H1 (cell line): ENCODE data around the gene CTSG. TPM values are rescaled to one million over a fixed set of nuclear protein-coding genes. Genes with fewer than 3 reads are reported as not detected.

Source experiments
- CTCF ChIA-PET: fragments of 300-600 bp; sonication (Branson Sonifier 250); formaldehyde crosslinking; loops from one replicate; lab custom pipeline; 2021; ENCODE audit not compliant: partially characterized antibody; lab: Charles Lee
- POLR2A ChIA-PET: fragments of 300-600 bp; sonication (Branson Sonifier 250); formaldehyde crosslinking; loops from one replicate; lab custom pipeline; 2021; ENCODE audit warnings: inconsistent platforms; ENCODE audit not compliant: partially characterized antibody; lab: Charles Lee
- DNase-seq, 2 experiments: peaks; one replicate each; pipeline versions ENCODE4 v3.0.0 to v3.0.0-alpha.2; 2010 to 2022; ENCODE audit warnings: low spot score in 2 of 2, low read depth in 1 of 2, mixed read lengths in 1 of 2
- FAIRE-seq: peaks from 2 replicates; lab custom pipeline; 2011; peaks lifted over from hg19 to GRCh38; lab: Jason Lieb, UNC
- H2AFZ ChIP-seq: 2 replicates; pipeline ENCODE4 v1.8.1; 2012; ENCODE audit warnings: low read length, inconsistent platforms
- H2AK5ac ChIP-seq: 2 replicates; pipeline ENCODE4 v1.6.1; 2013; ENCODE audit warnings: low read depth, low read length
- H2BK120ac ChIP-seq: replicated peaks from 2 replicates; pipeline ENCODE3; 2013; ENCODE audit warnings: low read depth, low read length, inconsistent platforms
- H2BK12ac ChIP-seq: 2 replicates; pipeline ENCODE4 v1.6.1; 2013; ENCODE audit warnings: low read depth, low read length
- H2BK15ac ChIP-seq: 2 replicates; pipeline ENCODE4 v1.6.1; 2013; ENCODE audit warnings: low read length
- H2BK20ac ChIP-seq: 2 replicates; pipeline ENCODE4 v1.6.1; 2013; ENCODE audit warnings: low read length
- H2BK5ac ChIP-seq: 2 replicates; pipeline ENCODE4 v1.6.1; 2013; ENCODE audit warnings: low read depth, low read length
- H3K14ac ChIP-seq: 2 replicates; pipeline ENCODE4 v1.6.1; 2013; ENCODE audit warnings: inconsistent platforms; ENCODE audit not compliant: insufficient read length
- H3K18ac ChIP-seq: 2 replicates; pipeline ENCODE4 v1.6.1; 2013; ENCODE audit warnings: low read length; ENCODE audit errors: extremely low read depth
- H3K23ac ChIP-seq: 2 replicates; pipeline ENCODE4 v1.6.1; 2013; ENCODE audit warnings: inconsistent platforms; ENCODE audit not compliant: insufficient read length
- H3K23me2 ChIP-seq: 2 replicates; pipeline ENCODE4 v1.6.1; 2013; ENCODE audit warnings: low read depth, low read length
- H3K27ac ChIP-seq: 2 replicates; pipeline ENCODE4 v1.6.1; 2011; ENCODE audit warnings: low read depth, low read length, inconsistent platforms
- H3K27me3 ChIP-seq, 4 experiments: replicated peaks in 1 of 4; 1 replicate in 1 of 4; 2 replicates in 3 of 4; pipeline versions ENCODE4 v1.6.1 to v1.8.1; 2011 to 2013; ENCODE audit warnings: low read length in 3 of 4, mild to moderate bottlenecking in 3 of 4, inconsistent platforms in 2 of 4, mixed read lengths in 2 of 4, moderate library complexity in 1 of 4; ENCODE audit not compliant: control insufficient read depth in 3 of 4, insufficient read depth in 3 of 4; ENCODE audit errors: extremely low read depth in 1 of 4
- H3K36me3 ChIP-seq, 4 experiments: 2 replicates each; pipeline versions ENCODE4 v1.6.1 to v1.8.1; 2011 to 2013; ENCODE audit warnings: mild to moderate bottlenecking in 4 of 4, low read length in 3 of 4, moderate library complexity in 2 of 4, control low read depth in 1 of 4, inconsistent platforms in 1 of 4; ENCODE audit not compliant: insufficient read depth in 4 of 4, control insufficient read depth in 2 of 4
- H3K4ac ChIP-seq: replicated peaks from 2 replicates; pipeline ENCODE3; 2013; ENCODE audit warnings: low read length, low read depth, mixed read lengths, inconsistent platforms; ENCODE audit not compliant: insufficient read length
- H3K4me1 ChIP-seq, 4 experiments: replicated peaks in 1 of 4; 1 replicate in 1 of 4; 2 replicates in 3 of 4; pipeline versions ENCODE4 v1.6.1 to v1.8.1; 2011 to 2013; ENCODE audit warnings: low read length in 3 of 4, inconsistent platforms in 2 of 4, mixed read lengths in 1 of 4; ENCODE audit not compliant: insufficient read depth in 4 of 4, control insufficient read depth in 3 of 4
- H3K4me2 ChIP-seq, 2 experiments: 2 replicates each; pipeline versions ENCODE4 v1.6.1 to v1.8.1; 2011 to 2013; ENCODE audit warnings: low read depth in 2 of 2, low read length in 2 of 2, control low read depth in 1 of 2, inconsistent platforms in 1 of 2, mild to moderate bottlenecking in 1 of 2; ENCODE audit not compliant: insufficient read depth in 1 of 2
- H3K4me3 ChIP-seq, 4 experiments: fragments of 200-600, 300-600 bp in 1 of 4; sonication (generic), shearing (Covaris generic), sonication (Bioruptor Twin) in 1 of 4; 2 replicates each; pipeline versions ENCODE4 v1.5.1 to v1.8.1; 2011 to 2016; ENCODE audit warnings: low read length in 4 of 4, low read depth in 3 of 4, control low read depth in 2 of 4, inconsistent platforms in 2 of 4, mild to moderate bottlenecking in 2 of 4, mixed read lengths in 1 of 4, moderate library complexity in 1 of 4; ENCODE audit not compliant: insufficient read depth in 2 of 4; ENCODE audit errors: extremely low read depth in 1 of 4
- H3K56ac ChIP-seq: replicated peaks from 2 replicates; pipeline ENCODE3; 2013; ENCODE audit warnings: low read depth, mild to moderate bottlenecking, mixed read lengths, low read length, inconsistent platforms; ENCODE audit not compliant: insufficient read length
- H3K79me1 ChIP-seq: 2 replicates; pipeline ENCODE4 v1.6.1; 2013; ENCODE audit warnings: low read depth, low read length, control low read depth
- H3K79me2 ChIP-seq, 2 experiments: 2 replicates each; pipeline versions ENCODE4 v1.6.1 to v1.8.1; 2012 to 2013; ENCODE audit warnings: low read length in 2 of 2, mild to moderate bottlenecking in 2 of 2, inconsistent platforms in 1 of 2; ENCODE audit not compliant: insufficient read depth in 2 of 2, control insufficient read depth in 1 of 2
- H3K9ac ChIP-seq, 4 experiments: replicated peaks in 1 of 4; 1 replicate in 1 of 4; 2 replicates in 3 of 4; pipeline versions ENCODE4 v1.6.1 to v1.8.1; 2011 to 2013; ENCODE audit warnings: low read depth in 3 of 4, low read length in 3 of 4, control low read depth in 2 of 4, mild to moderate bottlenecking in 2 of 4, moderate library complexity in 2 of 4, inconsistent platforms in 1 of 4; ENCODE audit errors: extremely low read depth in 1 of 4
- H3K9me3 ChIP-seq, 2 experiments: 2 replicates each; pipeline versions ENCODE4 v1.6.1 to v1.8.1; 2012 to 2013; ENCODE audit warnings: mild to moderate bottlenecking in 2 of 2, moderate library complexity in 2 of 2, control low read depth in 1 of 2, inconsistent platforms in 1 of 2, low read depth in 1 of 2, low read length in 1 of 2, mixed read lengths in 1 of 2; ENCODE audit not compliant: insufficient read depth in 2 of 2
- H4K20me1 ChIP-seq, 2 experiments: replicated peaks in 1 of 2; 2 replicates each; pipeline versions ENCODE3 to v1.8.1; 2011 to 2013; ENCODE audit warnings: inconsistent platforms in 2 of 2, low read length in 2 of 2, mild to moderate bottlenecking in 1 of 2; ENCODE audit not compliant: insufficient read depth in 2 of 2, control insufficient read depth in 1 of 2
- H4K5ac ChIP-seq: 2 replicates; pipeline ENCODE4 v1.6.1; 2013; ENCODE audit warnings: low read length, low read depth, mixed read lengths, inconsistent platforms; ENCODE audit not compliant: insufficient read length
- H4K8ac ChIP-seq: 2 replicates; pipeline ENCODE4 v1.8.0; 2013; ENCODE audit warnings: mild to moderate bottlenecking, moderate library complexity, low read length, inconsistent platforms; ENCODE audit not compliant: insufficient read depth; ENCODE audit errors: extremely low read depth
- H4K91ac ChIP-seq: replicated peaks from 2 replicates; pipeline ENCODE3; 2013; ENCODE audit warnings: low read length, mixed read lengths, inconsistent platforms; ENCODE audit not compliant: insufficient read length
- RAD21 ChIP-seq, 2 experiments: IDR thresholded peaks in 1 of 2; conservative IDR thresholded peaks in 1 of 2; 2 replicates each; pipeline ENCODE4 v1.6.1; 2011; ENCODE audit warnings: low read depth in 2 of 2, low read length in 2 of 2, improper control_type of control experiment in 1 of 2, inconsistent platforms in 1 of 2, mild to moderate bottlenecking in 1 of 2, moderate library complexity in 1 of 2
- SAP30 ChIP-seq: fragments of 300-600 bp; sonication (generic); IDR thresholded peaks from 2 replicates; pipeline ENCODE4 v1.7.1; 2012; ENCODE audit warnings: low read length, moderate library complexity, mild to moderate bottlenecking, inconsistent platforms; ENCODE audit not compliant: insufficient read depth, insufficient replicate concordance
- WGBS, 2 experiments: shearing (Covaris generic) in 1 of 2; methylation state at CpG; one replicate each; pipeline versions ENCODE4 v1.1.6 to v1.1.7; 2013 to 2015; ENCODE audit warnings: low lambda C conversion rate in 2 of 2, mixed read lengths in 2 of 2, inconsistent platforms in 1 of 2, low coverage in 1 of 2, missing lambda C conversion rate in 1 of 2; ENCODE audit not compliant: insufficient replicate concordance in 2 of 2, insufficient coverage in 1 of 2, insufficient read length in 1 of 2; ENCODE audit errors: extremely low coverage in 1 of 2, missing lambda C conversion rate in 1 of 2; 5-methylcytosine and 5-hydroxymethylcytosine counted together
- polyA plus RNA-seq, 7 experiments: library from polyadenylated mRNA; depleted of rRNA in 3 of 7; stranded (reverse) in 5 of 7; unstranded in 2 of 7; fragments of >200 nt in 5 of 7; fragments of 200-250 nt in 2 of 7; gene quantifications; 1 replicate in 5 of 7; 2 replicates in 1 of 7; 4 replicates in 1 of 7; pipeline versions ENCODE4 v1.2.1 to v1.2.3, GENCODE V29; 2011 to 2013; ENCODE audit warnings: missing spikeins in 2 of 7, mixed read lengths in 2 of 7
- total RNA-seq: library from RNA; stranded (reverse); fragmentation: NEBNext Ultra II Directional; extraction: Animal tissue kit (Norgen Biotek cat#: 25700); gene quantifications from 2 replicates; pipeline ENCODE4 v1.2.1, GENCODE V29; 2021

CTSG gene
- total and polyA plus RNA-seq, 2 of the 8 experiments (the other 6 are each of a cell fraction or from before 2014, with no cell fraction given) = not detected

DNA sequence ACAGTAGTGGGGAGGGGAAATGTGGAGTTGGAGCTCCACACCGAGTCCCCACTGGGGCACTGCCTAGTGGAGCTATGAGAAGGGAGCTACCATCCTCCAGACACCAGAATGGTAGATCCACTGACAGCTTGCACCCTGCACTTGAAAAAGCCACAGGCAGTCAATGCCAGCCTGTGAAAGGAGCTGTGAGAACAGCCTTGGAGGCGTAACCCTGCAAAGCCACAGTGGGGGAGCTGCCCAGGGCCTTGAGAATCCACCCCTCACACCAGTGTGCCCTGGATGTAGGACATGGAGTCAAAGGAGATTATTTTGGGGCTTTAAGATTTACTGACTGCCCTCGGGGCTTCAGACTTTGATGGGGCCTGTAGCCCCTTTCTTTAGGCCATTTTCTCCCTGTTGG, 12.5 kb downstream of the CTSG start:
- Histone ChIP-seq H3K36me3 (no peaks in the 10 kb centered on the region), H2AK5ac (no peak overlapping the region), H4K91ac (no peak overlapping the region), H3K56ac (no peak overlapping the region), H2BK5ac (no peak overlapping the region), H2BK15ac (no peak overlapping the region), H3K4me2 (no peak overlapping the region), H2BK120ac (no peak overlapping the region), H3K79me2 (no peaks in the 10 kb centered on the region), H4K20me1 (no peaks in the 10 kb centered on the region), H3K9me3 (peaks cover 43 to 54% of the 10 kb centered on the region in 2 experiments; a peak in 3 of 4 replicates), H2BK20ac (no peak overlapping the region), H3K27me3 (no peaks in the 10 kb centered on the region), H4K5ac (no peak overlapping the region), H3K14ac (no peak overlapping the region), H3K4me1 (no peaks in the 10 kb centered on the region), H3K79me1 (no peaks in the 10 kb centered on the region), H3K27ac (no peak overlapping the region), H2BK12ac (no peak overlapping the region), H4K8ac (no peak overlapping the region), H3K9ac (no peak overlapping the region), H3K23me2 (no peaks in the 10 kb centered on the region), H3K4me3 (no peak overlapping the region), H2AFZ (no peak overlapping the region), H3K18ac (no peak overlapping the region), H3K4ac (no peak overlapping the region), H3K23ac (no peak overlapping the region)
- WGBS, 2 experiments = 73% methylated on average over 3 of the region's 3 CpGs; no CpG with 5 or more reads in 1 of the 2 experiments
- POLR2A ChIA-PET = no interaction called here
- CTCF ChIA-PET = no interaction called here
- DNase-seq (no peak), FAIRE-seq (no peak)
- TF ChIP-seq SAP30 (no peak), RAD21 (IDR thresholded peaks at IDR 0.05 in 1 of 2, conservative IDR thresholded peaks at IDR 0.05 in 1 of 2; ENCODE audit: low read depth in 2 of 2, low read length in 2 of 2) (no peak)
